Measurements from ENCODE around the gene MYOM1.

DNA sequence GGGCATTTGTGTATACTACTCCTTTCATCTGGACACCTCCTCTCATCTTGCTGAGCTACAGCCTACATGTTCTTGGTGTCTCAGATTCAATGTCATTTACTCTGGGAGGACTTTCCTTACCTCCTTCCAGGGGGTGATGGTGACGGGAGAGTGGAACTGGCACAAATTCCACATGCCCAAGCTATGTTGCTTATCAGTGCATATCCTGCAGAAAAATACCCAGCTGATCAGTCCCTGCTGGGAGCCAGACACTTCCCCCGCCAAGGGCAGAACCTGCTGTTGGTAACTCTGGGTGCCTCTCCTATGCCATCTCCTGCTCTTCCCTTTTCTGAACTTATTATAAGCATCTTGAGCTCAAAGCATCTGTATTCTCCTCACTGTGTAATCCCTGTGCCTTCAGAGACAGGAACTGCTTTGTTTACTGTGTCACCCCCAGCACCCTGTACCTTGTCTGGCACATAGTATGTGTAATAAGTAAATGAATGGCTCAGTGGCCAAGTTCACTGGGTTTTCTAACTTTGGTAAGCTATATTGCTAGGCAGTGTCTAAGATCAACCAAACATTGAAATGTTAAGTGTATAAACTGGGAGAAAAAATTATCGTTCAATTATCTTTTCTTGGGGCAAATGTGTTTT lies 119.2 kb downstream of the MYOM1 start:
- TF ChIP-seq CTCF (IDR thresholded peaks at IDR 0.05) (no peak), POLR2A (IDR thresholded peaks at IDR 0.05) (no peak)

All from Peyer's patch (tissue), 4 donors.